Type B pancreatic cell (in vitro differentiated cells): ENCODE data around the gene CARS2. TPM values are rescaled to one million over a fixed set of nuclear protein-coding genes. Genes with fewer than 3 reads are reported as not detected.
A peak's percentile ranks its signal among the peaks of the same experiment; 100 is the strongest.

Experiments used
- DNase-seq: peaks from one replicate; pipeline ENCODE4 v3.0.0; 2021; ENCODE audit warnings: mixed read lengths; ENCODE audit not compliant: unreplicated experiment; ENCODE audit errors: extremely low spot score
- H3K27ac Mint-ChIP-seq: 2 replicates; pipeline ENCODE4 v1.8.0; 2021; ENCODE audit warnings: mild to moderate bottlenecking, mixed read lengths
- H3K27me3 Mint-ChIP-seq: 2 replicates; pipeline ENCODE4 v1.8.0; 2021; ENCODE audit warnings: mixed read lengths
- H3K36me3 Mint-ChIP-seq: 2 replicates; pipeline ENCODE4 v1.8.0; 2021; ENCODE audit warnings: mixed read lengths
- H3K4me1 Mint-ChIP-seq: one replicate; pipeline ENCODE4 v1.8.0; 2021; ENCODE audit warnings: mixed read lengths; ENCODE audit not compliant: unreplicated experiment
- H3K4me3 Mint-ChIP-seq: 2 replicates; pipeline ENCODE4 v1.8.0; 2021; ENCODE audit warnings: mild to moderate bottlenecking, mixed read lengths
- H3K9me3 Mint-ChIP-seq: 2 replicates; pipeline ENCODE4 v1.8.0; 2021; ENCODE audit warnings: mixed read lengths
- total RNA-seq: library from RNA; stranded (reverse); gene quantifications from 2 replicates; pipeline ENCODE4 v1.2.1, GENCODE V29; 2021; ENCODE audit warnings: low replicate concordance
- TF ChIP-seq, protein P1 (sequence below): fragments of 200-600 bp; sonication (generic); conservative IDR thresholded peaks from 2 replicates; pipeline ENCODE4 v1.5.0; 2021; ENCODE audit warnings: antibody characterized with exemption, mild to moderate bottlenecking

CARS2 gene
- total RNA-seq, 1 donor from 2014 or later: 73.4 TPM

- peaks cover 10% of the 10 kb centered on the region for H3K4me1 Mint-ChIP-seq
- H3K27ac Mint-ChIP-seq: no peak overlapping the region
- peaks cover 10% of the 10 kb centered on the region for H3K36me3 Mint-ChIP-seq
- no peak for DNase-seq
- H3K27me3 Mint-ChIP-seq: no peaks in the 10 kb centered on the region
- no peaks in the 10 kb centered on the region for H3K9me3 Mint-ChIP-seq
- TF ChIP-seq, protein P1, sequence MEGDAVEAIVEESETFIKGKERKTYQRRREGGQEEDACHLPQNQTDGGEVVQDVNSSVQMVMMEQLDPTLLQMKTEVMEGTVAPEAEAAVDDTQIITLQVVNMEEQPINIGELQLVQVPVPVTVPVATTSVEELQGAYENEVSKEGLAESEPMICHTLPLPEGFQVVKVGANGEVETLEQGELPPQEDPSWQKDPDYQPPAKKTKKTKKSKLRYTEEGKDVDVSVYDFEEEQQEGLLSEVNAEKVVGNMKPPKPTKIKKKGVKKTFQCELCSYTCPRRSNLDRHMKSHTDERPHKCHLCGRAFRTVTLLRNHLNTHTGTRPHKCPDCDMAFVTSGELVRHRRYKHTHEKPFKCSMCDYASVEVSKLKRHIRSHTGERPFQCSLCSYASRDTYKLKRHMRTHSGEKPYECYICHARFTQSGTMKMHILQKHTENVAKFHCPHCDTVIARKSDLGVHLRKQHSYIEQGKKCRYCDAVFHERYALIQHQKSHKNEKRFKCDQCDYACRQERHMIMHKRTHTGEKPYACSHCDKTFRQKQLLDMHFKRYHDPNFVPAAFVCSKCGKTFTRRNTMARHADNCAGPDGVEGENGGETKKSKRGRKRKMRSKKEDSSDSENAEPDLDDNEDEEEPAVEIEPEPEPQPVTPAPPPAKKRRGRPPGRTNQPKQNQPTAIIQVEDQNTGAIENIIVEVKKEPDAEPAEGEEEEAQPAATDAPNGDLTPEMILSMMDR: peak; percentile 66
- no peak overlapping the region for H3K4me3 Mint-ChIP-seq
Measured at GRCh38 chr13:110644892-110645521, 60.9 kb downstream of the CARS2 start.

DNA sequence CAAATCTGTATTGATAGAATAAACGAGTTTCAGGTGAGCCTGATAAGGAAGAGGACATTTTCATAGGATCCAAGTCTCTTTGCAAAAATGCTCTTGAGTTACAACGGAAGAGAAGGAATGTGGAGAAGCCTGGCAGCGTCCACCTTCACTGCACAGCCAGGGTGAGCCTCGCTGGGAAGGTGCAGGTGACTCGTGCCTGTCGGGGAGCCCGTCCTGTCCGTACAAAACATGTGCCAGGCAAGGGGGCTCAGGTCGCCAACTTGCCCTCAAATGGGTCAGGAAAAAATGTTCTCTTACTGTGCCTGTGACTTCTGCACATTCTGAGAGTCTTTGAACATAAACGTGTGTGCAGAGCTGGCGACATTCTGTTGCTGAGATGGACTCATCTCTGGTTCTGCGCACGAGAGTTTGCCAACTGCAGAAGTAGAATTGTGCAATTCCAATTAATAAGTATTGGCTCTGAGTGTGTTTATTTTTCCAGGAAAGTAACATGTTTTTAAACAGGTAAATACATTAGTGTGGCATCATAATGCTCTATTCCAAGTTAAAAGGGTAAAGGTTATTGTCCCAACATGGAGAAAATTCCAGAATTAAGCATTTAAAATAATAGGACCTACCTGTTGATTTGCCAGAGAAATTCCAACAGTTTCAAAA lies 62.0 kb downstream of the CARS2 start:
- Mint-ChIP-seq H3K27me3 (no peaks in the 10 kb centered on the region), H3K4me3 (no peak overlapping the region), H3K4me1 (peaks cover 10% of the 10 kb centered on the region), H3K9me3 (no peaks in the 10 kb centered on the region), H3K27ac (no peak overlapping the region), H3K36me3 (peaks cover 18% of the 10 kb centered on the region)
- TF ChIP-seq, protein P1: no peak
- no peak for DNase-seq

GRCh38 chr13:110643324-110643723 lies 62.6 kb downstream of the CARS2 start:
- Mint-ChIP-seq H3K9me3 (no peaks in the 10 kb centered on the region), H3K36me3 (peaks cover 22% of the 10 kb centered on the region), H3K27me3 (no peaks in the 10 kb centered on the region), H3K4me3 (no peak overlapping the region), H3K4me1 (peaks cover 10% of the 10 kb centered on the region), H3K27ac (no peak overlapping the region)
- TF ChIP-seq, protein P1: no peak
- no peak for DNase-seq

DNA sequence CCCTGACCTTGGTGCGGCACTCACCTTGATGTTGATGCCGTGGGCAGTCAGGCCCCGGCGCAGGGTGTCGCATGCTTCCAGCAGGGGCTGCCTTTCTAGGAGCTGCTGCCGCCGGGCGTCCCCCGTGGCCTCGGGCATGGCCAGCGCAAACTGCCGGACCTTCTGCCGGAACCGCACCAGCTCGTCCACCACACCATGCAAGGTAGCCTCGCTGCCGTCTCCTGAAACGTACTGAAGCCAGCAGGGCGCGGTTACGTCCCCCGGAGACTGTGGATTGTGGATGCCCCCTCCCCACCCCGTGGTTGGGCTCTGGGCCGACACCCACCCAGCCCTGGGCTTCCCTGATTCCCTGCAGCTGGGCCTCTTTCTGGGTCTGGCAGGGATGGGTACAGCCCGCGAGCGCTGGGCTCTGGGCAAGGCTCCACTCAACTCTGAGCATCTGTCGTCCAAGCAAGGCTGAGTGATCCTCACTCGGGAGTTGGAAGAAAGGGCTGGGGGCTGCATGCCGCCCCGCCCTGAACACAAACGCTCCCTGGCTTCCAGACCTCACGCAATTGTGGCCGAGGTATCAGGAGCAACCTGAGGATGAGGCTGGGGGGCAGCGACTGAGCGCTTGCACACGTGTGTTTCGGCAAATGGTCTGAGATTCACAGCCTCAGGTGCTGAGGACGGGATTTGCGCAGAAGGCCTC lies 63.5 kb downstream of the CARS2 start:
- peaks cover 22% of the 10 kb centered on the region for H3K36me3 Mint-ChIP-seq
- no peak overlapping the region for H3K4me3 Mint-ChIP-seq
- no peak for DNase-seq
- no peak overlapping the region for H3K27ac Mint-ChIP-seq
- H3K9me3 Mint-ChIP-seq: no peaks in the 10 kb centered on the region
- no peaks in the 10 kb centered on the region for H3K27me3 Mint-ChIP-seq
- peaks cover 10% of the 10 kb centered on the region for H3K4me1 Mint-ChIP-seq
- TF ChIP-seq, protein P1: no peak

DNA sequence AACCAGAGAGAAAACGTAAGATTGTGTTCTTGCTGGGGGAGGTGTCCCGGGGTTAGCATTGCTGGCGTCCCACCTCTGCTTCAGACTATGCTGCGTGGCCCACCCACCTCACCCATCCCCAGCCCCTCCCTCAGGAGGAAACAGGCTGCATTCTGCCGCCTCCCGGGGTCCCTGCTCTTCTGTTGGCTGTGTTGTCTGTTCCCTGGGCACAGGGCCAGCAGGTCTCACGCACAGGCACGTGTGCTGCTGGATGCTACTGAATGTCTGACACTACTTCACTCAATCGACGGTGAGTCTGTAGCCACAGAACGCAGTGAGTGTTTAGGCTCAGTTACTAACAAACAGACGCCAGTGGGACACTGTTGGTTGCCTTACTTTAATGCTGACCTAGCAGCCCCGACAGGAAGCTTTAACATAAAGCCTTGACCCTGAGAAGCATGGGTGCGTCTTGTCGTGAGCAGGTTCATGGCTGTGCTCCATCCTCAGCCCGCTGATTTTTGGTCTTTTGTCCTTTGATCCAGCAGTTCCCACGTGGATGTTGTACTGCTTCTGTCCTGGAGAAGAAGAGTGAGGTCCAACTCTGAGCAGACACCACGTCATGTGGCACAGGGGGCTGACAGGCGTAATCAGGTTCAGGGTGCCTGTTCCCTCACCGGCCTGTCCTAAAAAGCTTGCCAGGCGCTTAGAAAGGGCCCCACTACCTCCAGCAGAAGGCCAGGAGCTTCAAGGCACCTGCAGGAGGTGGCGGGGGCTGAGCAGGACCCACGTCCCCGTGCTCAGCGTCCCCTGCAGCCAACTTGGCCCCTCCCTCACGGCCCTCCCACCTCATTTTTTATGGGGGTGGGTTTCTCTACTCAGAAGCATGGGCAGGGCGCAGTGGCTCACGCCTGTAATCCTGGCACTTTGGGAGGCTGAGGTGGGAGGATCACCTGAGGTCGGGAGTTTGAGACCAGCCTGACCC lies 64.6 kb downstream of the CARS2 start:
- no peak for DNase-seq
- Mint-ChIP-seq H3K9me3 (no peaks in the 10 kb centered on the region), H3K27me3 (no peaks in the 10 kb centered on the region), H3K4me3 (no peak overlapping the region), H3K27ac (no peak overlapping the region), H3K4me1 (peaks cover 10% of the 10 kb centered on the region), H3K36me3 (peaks cover 23% of the 10 kb centered on the region)
- TF ChIP-seq, protein P1: no peak
